Measurements from ENCODE around the gene SDK1. TPM values are rescaled to one million over a fixed set of nuclear protein-coding genes. Genes with fewer than 3 reads are reported as not detected.

Gene SDK1
- total RNA-seq, 1 donor from 2014 or later, result 10.9 TPM

DNA sequence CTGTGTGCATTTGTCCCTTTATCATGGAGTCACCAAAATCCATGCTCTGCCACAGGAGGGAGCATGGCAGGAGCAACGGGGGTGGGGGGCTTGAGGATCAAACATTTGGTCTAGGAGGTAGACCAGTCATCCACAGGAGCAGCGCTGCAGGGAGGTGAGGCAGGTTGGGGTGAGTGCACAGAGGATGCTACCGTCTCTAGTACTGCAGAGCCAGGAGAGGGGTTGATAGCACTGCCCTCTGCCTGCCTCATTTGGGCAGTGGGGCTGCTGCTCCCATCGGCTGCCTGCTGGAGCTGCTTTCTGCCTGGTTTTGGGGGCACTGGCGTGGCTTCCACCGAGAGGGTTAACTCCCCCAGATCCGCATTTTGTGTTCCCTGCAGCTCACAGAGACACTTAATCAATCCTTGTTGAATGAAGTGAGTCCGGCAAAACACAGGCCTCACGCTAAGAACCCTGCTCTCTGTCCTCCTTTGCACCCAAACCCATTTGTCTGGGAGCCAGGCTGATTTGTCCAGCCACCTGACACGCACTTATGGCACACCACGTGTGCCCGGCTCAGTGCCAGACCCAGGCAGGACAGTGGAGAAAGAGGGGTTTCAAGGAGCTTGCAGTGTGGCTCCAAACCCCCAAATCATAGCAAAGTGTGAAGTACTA, 854.0 kb downstream of the SDK1 start:
- peak; percentile 52 for DNase-seq (ENCODE audit: low spot score)
- Mint-ChIP-seq H3K4me3 (ENCODE audit: unreplicated experiment) (no peak overlapping the region), H3K27me3 (ENCODE audit: low read depth) (no peaks in the 10 kb centered on the region), H3K4me1 (ENCODE audit: low read depth) (no peaks in the 10 kb centered on the region), H3K36me3 (ENCODE audit: low read depth) (peaks cover 2% of the 10 kb centered on the region), H3K27ac (ENCODE audit: unreplicated experiment) (no peak overlapping the region), H3K9me3 (ENCODE audit: low read depth) (no peaks in the 10 kb centered on the region)
- no peak for TF ChIP-seq CTCF (IDR thresholded peaks at IDR 0.05)

- Mint-ChIP-seq H3K27me3 (ENCODE audit: low read depth) (no peaks in the 10 kb centered on the region), H3K4me1 (ENCODE audit: low read depth) (no peaks in the 10 kb centered on the region), H3K27ac (ENCODE audit: unreplicated experiment) (no peak overlapping the region), H3K9me3 (ENCODE audit: low read depth) (peaks cover 3% of the 10 kb centered on the region), H3K36me3 (ENCODE audit: low read depth) (peaks cover 2% of the 10 kb centered on the region), H3K4me3 (ENCODE audit: unreplicated experiment) (no peak overlapping the region)
- TF ChIP-seq CTCF (IDR thresholded peaks at IDR 0.05), result no peak
- no peak for DNase-seq (ENCODE audit: low spot score)
Measured at GRCh38 chr7:4156190-4156589, 855.1 kb downstream of the SDK1 start.

DNA sequence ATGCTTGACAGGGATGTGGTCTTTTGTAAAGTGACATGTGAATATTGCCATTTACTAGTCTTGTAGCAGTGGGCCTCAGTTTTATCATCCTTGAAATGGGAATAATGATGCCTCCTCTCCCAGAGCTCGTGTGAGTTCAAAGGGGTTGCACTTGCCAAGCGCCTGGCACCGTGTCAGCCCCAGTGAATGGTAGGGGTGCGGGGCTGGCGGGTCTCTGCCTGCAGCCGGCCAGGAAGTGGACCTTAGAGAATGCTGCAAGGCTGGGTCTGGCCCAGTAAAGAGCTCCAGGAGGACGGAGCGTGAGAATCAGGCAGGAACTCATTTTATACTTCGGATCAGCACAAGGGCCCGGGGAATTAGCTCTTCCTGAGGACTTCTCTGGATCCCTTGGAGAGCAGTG, 856.6 kb downstream of the SDK1 start:
- no peak for TF ChIP-seq CTCF (IDR thresholded peaks at IDR 0.05)
- Mint-ChIP-seq H3K27me3 (ENCODE audit: low read depth) (no peaks in the 10 kb centered on the region), H3K9me3 (ENCODE audit: low read depth) (peaks cover 3% of the 10 kb centered on the region), H3K27ac (ENCODE audit: unreplicated experiment) (no peak overlapping the region), H3K36me3 (ENCODE audit: low read depth) (peaks cover under 1% of the 10 kb centered on the region), H3K4me3 (ENCODE audit: unreplicated experiment) (no peak overlapping the region), H3K4me1 (ENCODE audit: low read depth) (peaks cover under 1% of the 10 kb centered on the region)
- DNase-seq (ENCODE audit: low spot score), result no peak

GRCh38 chr7:4158441-4159153, 857.5 kb downstream of the SDK1 start:
- Mint-ChIP-seq H3K4me3 (ENCODE audit: unreplicated experiment) (no peak overlapping the region), H3K4me1 (ENCODE audit: low read depth) (peaks cover 2% of the 10 kb centered on the region), H3K27ac (ENCODE audit: unreplicated experiment) (no peak overlapping the region), H3K27me3 (ENCODE audit: low read depth) (no peaks in the 10 kb centered on the region), H3K36me3 (ENCODE audit: low read depth) (no peaks in the 10 kb centered on the region), H3K9me3 (ENCODE audit: low read depth) (peaks cover 3% of the 10 kb centered on the region)
- TF ChIP-seq CTCF (IDR thresholded peaks at IDR 0.05), result no peak
- DNase-seq (ENCODE audit: low spot score), result no peak

DNA sequence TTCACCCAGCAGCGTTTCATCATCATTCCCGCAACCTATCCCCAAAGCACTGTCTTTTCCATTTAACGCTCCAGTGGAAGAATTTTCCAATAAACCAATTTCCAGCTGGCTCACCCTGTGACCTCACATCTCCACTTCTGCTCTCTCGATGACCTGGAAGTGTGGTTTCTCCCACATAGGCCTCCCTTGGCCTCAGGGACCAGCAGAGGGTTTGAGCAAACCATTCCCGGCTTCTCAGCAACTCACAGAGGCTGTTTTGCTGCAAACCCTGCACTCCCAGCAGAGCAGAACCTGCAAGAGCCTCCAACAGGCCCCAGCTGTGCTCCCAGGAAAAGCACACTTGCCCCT, 858.1 kb downstream of the SDK1 start:
- Mint-ChIP-seq H3K4me3 (ENCODE audit: unreplicated experiment) (no peak overlapping the region), H3K27me3 (ENCODE audit: low read depth) (no peaks in the 10 kb centered on the region)

More for the DNA sequence above, 858.1 kb downstream of the SDK1 start:
- no peak overlapping the region for H3K27ac Mint-ChIP-seq (ENCODE audit: unreplicated experiment)
- no peak for TF ChIP-seq CTCF (IDR thresholded peaks at IDR 0.05)
- H3K4me1 Mint-ChIP-seq (ENCODE audit: low read depth), result peaks cover 2% of the 10 kb centered on the region
- peaks cover 3% of the 10 kb centered on the region for H3K9me3 Mint-ChIP-seq (ENCODE audit: low read depth)
- no peak for DNase-seq (ENCODE audit: low spot score)
- H3K36me3 Mint-ChIP-seq (ENCODE audit: low read depth), result no peaks in the 10 kb centered on the region

All from chondrocyte (in vitro differentiated cells).